Omental fat pad (tissue), 4 donors: ENCODE data around the gene HSPG2. TPM values are rescaled to one million over a fixed set of nuclear protein-coding genes. Genes with fewer than 3 reads are reported as not detected.

Source experiments
- ATAC-seq: fragments of 150-250 bp; one replicate; pipeline ENCODE4 v1.9.1; 2016; ENCODE audit warnings: mild to moderate bottlenecking, moderate library complexity; ENCODE audit not compliant: low FRiP score
- DNase-seq: peaks from one replicate; pipeline ENCODE4 v3.0.0-alpha.2; 2019; ENCODE audit warnings: low spot score
- total RNA-seq, 4 donors: library from RNA; depleted of rRNA; stranded (reverse); fragments of >200 nt; gene quantifications; one replicate each; pipeline ENCODE4 v1.1.0, GENCODE V29; 2016
- TF ChIP-seq, protein P1 (sequence below), 3 donors: fragments of 450-650 bp; IDR thresholded peaks; one replicate each; pipeline ENCODE4 v1.5.1; 2016 to 2017; ENCODE audit warnings: antibody characterized with exemption in 3 of 3, mild to moderate bottlenecking in 3 of 3, moderate library complexity in 2 of 3

The HSPG2 gene
- total RNA-seq, 4 donors from 2014 or later, result 66.0 to 496 (median 198) TPM

DNA sequence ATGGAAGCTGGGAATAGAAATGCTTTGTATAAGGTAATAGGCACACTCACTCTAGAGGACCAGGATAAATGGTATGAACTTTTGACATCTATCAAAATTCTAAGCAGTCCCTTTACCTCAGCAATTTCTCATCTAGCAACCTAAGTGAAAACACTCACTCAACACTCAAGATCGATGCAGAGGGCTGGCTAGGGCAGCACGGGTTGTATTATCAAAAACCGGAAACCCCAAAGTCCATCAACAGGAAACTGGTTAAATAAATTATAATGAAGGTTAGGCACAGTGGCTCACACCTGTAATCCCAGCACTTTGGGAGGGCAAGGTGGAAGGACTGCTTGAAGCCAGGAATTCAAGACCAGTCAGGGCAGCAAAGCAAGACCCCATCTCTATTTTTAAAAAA, 163.5 kb downstream of the HSPG2 start:
- no peak for ATAC-seq
- DNase-seq, result no peak
- TF ChIP-seq, protein P1, sequence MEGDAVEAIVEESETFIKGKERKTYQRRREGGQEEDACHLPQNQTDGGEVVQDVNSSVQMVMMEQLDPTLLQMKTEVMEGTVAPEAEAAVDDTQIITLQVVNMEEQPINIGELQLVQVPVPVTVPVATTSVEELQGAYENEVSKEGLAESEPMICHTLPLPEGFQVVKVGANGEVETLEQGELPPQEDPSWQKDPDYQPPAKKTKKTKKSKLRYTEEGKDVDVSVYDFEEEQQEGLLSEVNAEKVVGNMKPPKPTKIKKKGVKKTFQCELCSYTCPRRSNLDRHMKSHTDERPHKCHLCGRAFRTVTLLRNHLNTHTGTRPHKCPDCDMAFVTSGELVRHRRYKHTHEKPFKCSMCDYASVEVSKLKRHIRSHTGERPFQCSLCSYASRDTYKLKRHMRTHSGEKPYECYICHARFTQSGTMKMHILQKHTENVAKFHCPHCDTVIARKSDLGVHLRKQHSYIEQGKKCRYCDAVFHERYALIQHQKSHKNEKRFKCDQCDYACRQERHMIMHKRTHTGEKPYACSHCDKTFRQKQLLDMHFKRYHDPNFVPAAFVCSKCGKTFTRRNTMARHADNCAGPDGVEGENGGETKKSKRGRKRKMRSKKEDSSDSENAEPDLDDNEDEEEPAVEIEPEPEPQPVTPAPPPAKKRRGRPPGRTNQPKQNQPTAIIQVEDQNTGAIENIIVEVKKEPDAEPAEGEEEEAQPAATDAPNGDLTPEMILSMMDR (IDR thresholded peaks at IDR 0.05), result no peak

Other genes with a start within 250 kb of the HSPG2 start
- gene USP48, start 154.2 kb downstream of the HSPG2 start, total RNA-seq, result 10 to 100 TPM; 30.5 to 49.8 (median 39.5) TPM
- gene LDLRAD2, start 125.0 kb downstream of the HSPG2 start, total RNA-seq, result not detected
- gene CELA3B, start 39.7 kb upstream of the HSPG2 start, total RNA-seq, result 1 to 10 TPM in 1 of 4 donors, not detected in 3; 2.0 TPM
- 1 to 10 TPM in 1 of 4 donors, under 1 TPM in 1, not detected in 2; 0.74 to 2.4 TPM for gene CELA3A, start 64.3 kb upstream of the HSPG2 start, total RNA-seq
- gene CDC42, start 115.4 kb upstream of the HSPG2 start, total RNA-seq, result 100 to 1,000 TPM; 186 to 260 (median 205) TPM
- gene WNT4, start 205.8 kb upstream of the HSPG2 start, total RNA-seq, result 1 to 10 TPM in 1 of 4 donors, under 1 TPM in 2, not detected in 1; 0.28 to 1.6 (median 0.60) TPM